Measurements from ENCODE around the gene COBL. TPM values are rescaled to one million over a fixed set of nuclear protein-coding genes. Genes with fewer than 3 reads are reported as not detected.

COBL gene
- total and polyA plus RNA-seq, 9 of the 15 experiments (the other 6 are each of a cell fraction or from before 2014, with no cell fraction given) = 0.01 to 2.4 (median 0.09) TPM; not detected in 3

- no peak for TF ChIP-seq ZNF253 (CRISPR knock-in tag; conservative IDR thresholded peaks at IDR 0.05)
- TF ChIP-seq, protein P1, sequence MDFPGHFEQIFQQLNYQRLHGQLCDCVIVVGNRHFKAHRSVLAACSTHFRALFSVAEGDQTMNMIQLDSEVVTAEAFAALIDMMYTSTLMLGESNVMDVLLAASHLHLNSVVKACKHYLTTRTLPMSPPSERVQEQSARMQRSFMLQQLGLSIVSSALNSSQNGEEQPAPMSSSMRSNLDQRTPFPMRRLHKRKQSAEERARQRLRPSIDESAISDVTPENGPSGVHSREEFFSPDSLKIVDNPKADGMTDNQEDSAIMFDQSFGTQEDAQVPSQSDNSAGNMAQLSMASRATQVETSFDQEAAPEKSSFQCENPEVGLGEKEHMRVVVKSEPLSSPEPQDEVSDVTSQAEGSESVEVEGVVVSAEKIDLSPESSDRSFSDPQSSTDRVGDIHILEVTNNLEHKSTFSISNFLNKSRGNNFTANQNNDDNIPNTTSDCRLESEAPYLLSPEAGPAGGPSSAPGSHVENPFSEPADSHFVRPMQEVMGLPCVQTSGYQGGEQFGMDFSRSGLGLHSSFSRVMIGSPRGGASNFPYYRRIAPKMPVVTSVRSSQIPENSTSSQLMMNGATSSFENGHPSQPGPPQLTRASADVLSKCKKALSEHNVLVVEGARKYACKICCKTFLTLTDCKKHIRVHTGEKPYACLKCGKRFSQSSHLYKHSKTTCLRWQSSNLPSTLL (IDR thresholded peaks at IDR 0.05) = no peak
- TF ChIP-seq IRF1 (CRISPR knock-in tag; IDR thresholded peaks at IDR 0.05; ENCODE audit: borderline replicate concordance) = no peak
- TF ChIP-seq ZC3H4 (CRISPR knock-in tag; IDR thresholded peaks at IDR 0.05; ENCODE audit: borderline replicate concordance) = no peak
Observed at GRCh38 chr7:51175992-51176388, 140.6 kb downstream of the COBL start (continued).

DNA sequence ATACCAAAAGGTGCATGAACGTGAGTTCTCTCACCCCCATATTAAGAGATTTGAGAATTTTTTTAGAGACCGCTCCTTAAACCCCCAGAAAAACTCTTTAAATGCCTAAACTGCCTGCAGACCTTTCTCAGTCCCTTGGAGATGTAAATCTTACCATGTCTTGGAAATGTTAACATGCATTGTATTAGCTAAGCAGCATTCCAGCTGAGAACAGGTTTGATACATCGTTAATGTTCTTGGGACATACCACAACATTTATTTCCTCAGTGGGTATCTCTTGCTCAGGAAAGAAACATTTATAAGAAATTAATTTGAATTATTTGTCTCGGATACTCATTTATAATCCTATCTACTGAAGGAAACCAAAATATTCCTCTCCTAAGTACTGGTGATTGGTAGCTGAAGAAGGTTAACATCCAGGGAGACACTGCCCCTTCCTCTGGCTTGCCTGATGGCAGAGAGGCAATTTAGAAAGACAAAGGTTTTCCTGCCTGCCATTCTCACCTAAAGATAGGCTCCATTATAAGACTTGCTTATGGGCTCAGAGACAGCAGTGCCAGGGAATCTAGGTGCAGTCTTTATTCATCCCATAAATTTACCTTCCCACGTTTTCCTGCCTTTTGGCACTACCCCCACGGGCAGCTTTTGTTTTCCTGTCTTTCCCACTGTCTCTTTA is 141.2 kb downstream of the COBL start:
- H3K79me2 ChIP-seq (ENCODE audit: control insufficient read depth, insufficient read depth, low read length) = no peaks in the 10 kb centered on the region
- no peaks in the 10 kb centered on the region for H3K9me1 ChIP-seq (ENCODE audit: control insufficient read depth, insufficient read depth, low read length)
- H3K4me2 ChIP-seq (ENCODE audit: insufficient read depth, low read length) = no peak overlapping the region
- no peaks in the 10 kb centered on the region for H3K36me3 ChIP-seq (ENCODE audit: control insufficient read depth, insufficient read depth, low read length)
- no peak for DNase-seq (ENCODE audit: extremely low read depth in 1 of 4, low spot score in 3 of 4)
- no peak overlapping the region for H3K4me3 ChIP-seq
- no peak for TF ChIP-seq NFE2 (IDR thresholded peaks at IDR 0.05; ENCODE audit: low read depth)
- no peak for TF ChIP-seq CBX5 (IDR thresholded peaks at IDR 0.05; ENCODE audit: borderline replicate concordance, low read depth)
- no peak for TF ChIP-seq ZBTB8A (IDR thresholded peaks at IDR 0.05; ENCODE audit: partially characterized antibody)
- no peak for TF ChIP-seq BCLAF1 (IDR thresholded peaks at IDR 0.05; ENCODE audit: borderline replicate concordance in 1 of 2, control insufficient read depth in 1 of 2, low read depth in 2 of 2, low read length in 1 of 2)
- no peak for TF ChIP-seq CBFA2T2 (conservative IDR thresholded peaks at IDR 0.05)
- TF ChIP-seq MITF (IDR thresholded peaks at IDR 0.05) = no peak
- no peak for TF ChIP-seq STAT5B (CRISPR knock-in tag; IDR thresholded peaks at IDR 0.05)
- intact Hi-C loops (cut with micrococcal nuclease) (no loop called here), in situ Hi-C loops (cut with MboI) (no loop called here)
- no peaks in the 10 kb centered on the region for H3K4me1 ChIP-seq (replicated peaks in 1 of 2; ENCODE audit: control insufficient read depth in 2 of 2, insufficient read depth in 2 of 2, low read length in 2 of 2)
- H3K9ac ChIP-seq (ENCODE audit: insufficient read depth in 1 of 2, low read depth in 2 of 2, low read length in 2 of 2) = no peak overlapping the region
- ChIA-PET POLR2A (no interaction called here), CTCF (ENCODE audit: low intra/inter-chr PET ratio) (no interaction called here)
- no peak for ATAC-seq
- FAIRE-seq = no peak
- 0% methylated on average over 6 of the region's 6 CpGs for WGBS (ENCODE audit: insufficient coverage, low coverage, missing lambda C conversion rate)
- no TSS peak for BruUV-seq (replicated peaks)
- H3K27ac ChIP-seq (ENCODE audit: extremely low read depth, low read depth, low read length) = no peak overlapping the region
- no peaks in the 10 kb centered on the region for H4K20me1 ChIP-seq (replicated peaks; ENCODE audit: control insufficient read depth, insufficient read depth, low read length)
- H2AFZ ChIP-seq (ENCODE audit: low read depth, low read length) = no peak overlapping the region
- no peaks in the 10 kb centered on the region; a peak in 1 of 5 replicates for H3K27me3 ChIP-seq (ENCODE audit: control insufficient read depth in 2 of 2, insufficient read depth in 2 of 2, low read length in 2 of 2)
- H3K9me3 ChIP-seq (replicated peaks; ENCODE audit: control insufficient read depth, insufficient read depth, low read depth, low read length) = no peaks in the 10 kb centered on the region
